Keratinocyte (primary cell): ENCODE results near the gene PARD3. TPM values are rescaled to one million over a fixed set of nuclear protein-coding genes. Genes with fewer than 3 reads are reported as not detected.

Experiments used
- DNase-seq: peaks from one replicate; pipeline ENCODE4 v3.0.0-alpha.2; 2011; ENCODE audit warnings: low read depth, missing footprints, low spot score
- FAIRE-seq: peaks from 2 replicates; lab custom pipeline; 2011; peaks lifted over from hg19 to GRCh38; lab: Jason Lieb, UNC
- H2AFZ ChIP-seq: 2 replicates; pipeline ENCODE4 v1.6.0; 2012; ENCODE audit warnings: low read length, control low read depth, inconsistent platforms; ENCODE audit not compliant: control insufficient read depth
- H3K27ac ChIP-seq: 2 replicates; pipeline ENCODE4 v1.5.1; 2011; ENCODE audit warnings: low read length; ENCODE audit not compliant: control insufficient read depth, insufficient read depth
- H3K27me3 ChIP-seq: 3 replicates; pipeline ENCODE4 v1.6.0; 2011; ENCODE audit warnings: low read length; ENCODE audit not compliant: control insufficient read depth, insufficient read depth; ENCODE audit errors: extremely low read depth
- H3K36me3 ChIP-seq, 2 experiments: 2 replicates in 1 of 2; 3 replicates in 1 of 2; pipeline ENCODE4 v1.5.1; 2011; ENCODE audit warnings: low read length in 2 of 2, mild to moderate bottlenecking in 1 of 2; ENCODE audit not compliant: control insufficient read depth in 2 of 2, insufficient read depth in 2 of 2; ENCODE audit errors: extremely low read depth in 1 of 2
- H3K4me1 ChIP-seq: 3 replicates; pipeline ENCODE4 v1.5.1; 2011; ENCODE audit warnings: low read length; ENCODE audit not compliant: control insufficient read depth, insufficient read depth; ENCODE audit errors: extremely low read depth
- H3K4me2 ChIP-seq: 3 replicates; pipeline ENCODE4 v1.6.0; 2011; ENCODE audit warnings: low read depth, low read length; ENCODE audit not compliant: control insufficient read depth, insufficient read depth; ENCODE audit errors: extremely low read depth
- H3K4me3 ChIP-seq, 3 experiments: fragments of 200-600 bp in 1 of 3; sonication (generic) in 1 of 3; 2 replicates in 2 of 3; 3 replicates in 1 of 3; pipeline ENCODE4 v1.5.1; 2011 to 2016; ENCODE audit warnings: low read length in 3 of 3, mild to moderate bottlenecking in 3 of 3, control low read depth in 2 of 3, inconsistent platforms in 1 of 3, low read depth in 1 of 3, mixed read lengths in 1 of 3, mixed run types in 1 of 3, moderate library complexity in 1 of 3; ENCODE audit not compliant: control insufficient read depth in 2 of 3, insufficient read depth in 2 of 3; ENCODE audit errors: extremely low read depth in 1 of 3
- H3K79me2 ChIP-seq: 2 replicates; pipeline ENCODE4 v1.6.0; 2012; ENCODE audit warnings: low read length; ENCODE audit not compliant: control insufficient read depth, insufficient read depth
- H3K9ac ChIP-seq: 3 replicates; pipeline ENCODE4 v1.6.0; 2011; ENCODE audit warnings: low read length; ENCODE audit not compliant: control insufficient read depth, insufficient read depth; ENCODE audit errors: extremely low read depth
- H3K9me1 ChIP-seq: 3 replicates; pipeline ENCODE4 v1.6.0; 2011; ENCODE audit warnings: low read length; ENCODE audit not compliant: control insufficient read depth, insufficient read depth; ENCODE audit errors: extremely low read depth
- H3K9me3 ChIP-seq: 2 replicates; pipeline ENCODE4 v1.5.1; 2012; ENCODE audit warnings: low read depth, low read length; ENCODE audit not compliant: control insufficient read depth
- H4K20me1 ChIP-seq: 3 replicates; pipeline ENCODE4 v1.6.0; 2011; ENCODE audit warnings: low read length; ENCODE audit not compliant: control insufficient read depth, insufficient read depth; ENCODE audit errors: extremely low read depth
- CTCF ChIP-seq, 3 experiments: IDR thresholded peaks in 1 of 3; conservative IDR thresholded peaks in 1 of 3; optimal IDR thresholded peaks in 1 of 3; 2 replicates in 2 of 3; 3 replicates in 1 of 3; pipeline versions ENCODE3 to v1.5.1; 2011; ENCODE audit warnings: low read length in 3 of 3, mild to moderate bottlenecking in 3 of 3, moderate library complexity in 2 of 3, control low read depth in 1 of 3, inconsistent platforms in 1 of 3; ENCODE audit not compliant: insufficient read depth in 2 of 3; ENCODE audit errors: extremely low read depth in 1 of 3
- EZH2 ChIP-seq: IDR thresholded peaks from one replicate; pipeline ENCODE4 v1.6.1; 2012; ENCODE audit warnings: inconsistent platforms, mild to moderate bottlenecking, low read length, moderate library complexity
- dilution Hi-C: fragments of 300-500 bp; cut with MboI; formaldehyde crosslinking; loops from one replicate; pipeline ENCODE4 v1.7.0; 2020; ENCODE audit warnings: low sequenced_read_pairs; ENCODE audit not compliant: extremely low pct_ligation_motif_present
- polyA plus RNA-seq, 5 experiments: library from polyadenylated mRNA; depleted of rRNA in 3 of 5; stranded (reverse) in 3 of 5; stranded (forward) in 1 of 5; unstranded in 1 of 5; fragments of >200 nt; gene quantifications; 1 replicate in 1 of 5; 2 replicates in 3 of 5; 3 replicates in 1 of 5; pipeline versions ENCODE4 v1.2.1 to v1.2.3, GENCODE V29; 2011 to 2012; ENCODE audit warnings: missing spikeins in 2 of 5, low read depth in 1 of 5, low replicate concordance in 1 of 5

The PARD3 gene
- polyA plus RNA-seq, 1 donor (not counting 4 experiments of a cell fraction or from before 2014, with no cell fraction given): 46.4 TPM

- Histone ChIP-seq H3K9me1 (no peaks in the 10 kb centered on the region), H3K79me2 (no peaks in the 10 kb centered on the region), H3K4me3 (no peak overlapping the region), H4K20me1 (no peaks in the 10 kb centered on the region), H3K36me3 (no peaks in the 10 kb centered on the region), H3K4me2 (no peak overlapping the region), H3K27me3 (no peaks in the 10 kb centered on the region), H3K9me3 (no peaks in the 10 kb centered on the region), H3K27ac (no peak overlapping the region), H2AFZ (no peak overlapping the region), H3K4me1 (no peaks in the 10 kb centered on the region), H3K9ac (no peak overlapping the region)
- no peak for FAIRE-seq
- TF ChIP-seq EZH2 (no peak), CTCF (optimal IDR thresholded peaks at IDR 0.05 in 1 of 3, IDR thresholded peaks at IDR 0.05 in 1 of 3, conservative IDR thresholded peaks at IDR 0.05 in 1 of 3; ENCODE audit: extremely low read depth in 1 of 3, insufficient read depth in 2 of 3, low read length in 3 of 3) (no peak)
- dilution Hi-C loops: no loop called here
- DNase-seq: no peak
Measured at GRCh38 chr10:34134602-34135001, 680.5 kb downstream of the PARD3 start.

GRCh38 chr10:34133406-34133805, 681.7 kb downstream of the PARD3 start:
- FAIRE-seq (no peak), DNase-seq (no peak)
- no peaks in the 10 kb centered on the region for H3K9me3 ChIP-seq
- no peaks in the 10 kb centered on the region for H3K36me3 ChIP-seq
- no peak overlapping the region for H3K4me3 ChIP-seq
- no peak overlapping the region for H3K9ac ChIP-seq
- no peak overlapping the region for H2AFZ ChIP-seq
- no peak overlapping the region for H3K27ac ChIP-seq
- H3K79me2 ChIP-seq: no peaks in the 10 kb centered on the region
- no peak for TF ChIP-seq CTCF (optimal IDR thresholded peaks at IDR 0.05 in 1 of 3, IDR thresholded peaks at IDR 0.05 in 1 of 3, conservative IDR thresholded peaks at IDR 0.05 in 1 of 3; ENCODE audit: extremely low read depth in 1 of 3, insufficient read depth in 2 of 3, low read length in 3 of 3)
- no peak for TF ChIP-seq EZH2
- H3K27me3 ChIP-seq: no peaks in the 10 kb centered on the region
- no peaks in the 10 kb centered on the region for H3K4me1 ChIP-seq
- H3K4me2 ChIP-seq: no peak overlapping the region
- H4K20me1 ChIP-seq: no peaks in the 10 kb centered on the region
- H3K9me1 ChIP-seq: no peaks in the 10 kb centered on the region
- dilution Hi-C loops: no loop called here
